ENCODE results near the gene SLC66A3.

Gene SLC66A3

DNA sequence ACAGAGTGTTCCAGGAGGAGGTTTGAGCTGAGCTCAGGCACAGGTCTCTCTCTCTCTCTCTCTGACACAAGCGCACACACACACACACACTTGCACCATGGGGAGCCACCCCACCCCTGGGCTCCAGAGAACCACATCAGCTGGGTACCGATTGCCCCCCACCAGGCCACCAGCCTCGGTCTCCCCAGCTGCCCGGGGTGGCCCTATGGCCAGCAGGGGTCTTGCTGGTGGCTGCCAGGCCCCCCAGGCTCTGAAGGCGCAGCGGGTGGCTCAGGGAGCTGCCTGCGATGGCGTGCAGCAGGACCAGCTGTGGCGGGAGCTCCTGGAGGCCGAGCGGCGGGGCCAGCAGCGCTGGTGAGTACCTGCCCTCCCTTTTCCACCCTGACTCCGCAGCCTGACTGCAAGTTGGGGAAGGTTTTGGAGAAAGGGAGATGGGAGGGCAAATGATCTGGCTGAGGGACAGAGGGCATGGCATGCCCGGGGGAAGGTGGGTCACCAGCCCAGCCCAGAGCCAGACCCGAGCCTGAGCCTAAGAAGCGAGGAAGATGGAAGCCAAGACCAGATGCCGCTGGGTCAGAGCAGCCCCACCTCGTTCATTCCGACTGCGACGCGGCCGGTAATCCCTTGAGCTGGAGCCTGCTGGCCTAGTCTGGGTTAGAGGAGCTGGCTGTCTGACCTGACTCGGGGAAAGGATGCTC, 21.9 kb upstream of the SLC66A3 start:
- ChIA-PET CTCF (interaction anchor here (0.5 to 5.7 kb wide), 58 partner anchors 8 to 646 kb away, joined by 3 to 98 read pairs (median 5); no protein-coding TSS in a partner anchor), POLR2A (interaction anchor here (0.6 to 1.8 kb wide), 4 partner anchors 21 to 451 kb away, joined by 3 to 7 read pairs (median 5); partner anchors contain the start of genes ROCK2 and SLC66A3)
- peak overlapping the region; percentile 45 for H3K4me3 ChIP-seq (ENCODE audit: low read depth, low read length)

GRCh38 chr2:11133936-11134320, 21.3 kb upstream of the SLC66A3 start:
- no peak for TF ChIP-seq ZNF2 (tag by site-specific recombination; IDR thresholded peaks at IDR 0.05)
- TF ChIP-seq BCL11A (tag by site-specific recombination; IDR thresholded peaks at IDR 0.05; ENCODE audit: low read depth), result no peak
- TF ChIP-seq ZNF596 (tag by site-specific recombination; IDR thresholded peaks at IDR 0.05), result no peak
- no peak for TF ChIP-seq ZBTB17 (tag by site-specific recombination; IDR thresholded peaks at IDR 0.05)
- no peak for TF ChIP-seq ZNF664 (tag by site-specific recombination; IDR thresholded peaks at IDR 0.05)
- TF ChIP-seq ZNF548 (tag by site-specific recombination; IDR thresholded peaks at IDR 0.05), result no peak
- TF ChIP-seq ZBTB8A (tag by site-specific recombination; IDR thresholded peaks at IDR 0.05), result no peak
- no peak for TF ChIP-seq ZNF221 (tag by site-specific recombination; IDR thresholded peaks at IDR 0.05; ENCODE audit: borderline replicate concordance)
- TF ChIP-seq ZNF223 (tag by site-specific recombination; IDR thresholded peaks at IDR 0.05), result no peak
- TF ChIP-seq ZNF311 (tag by site-specific recombination; IDR thresholded peaks at IDR 0.05; ENCODE audit: borderline replicate concordance), result no peak
- no peak for TF ChIP-seq ZNF544 (tag by site-specific recombination; IDR thresholded peaks at IDR 0.05)
- no peak for TF ChIP-seq ZNF654 (tag by site-specific recombination; IDR thresholded peaks at IDR 0.05; ENCODE audit: low read depth)
- no peak for TF ChIP-seq ZNF558 (tag by site-specific recombination; IDR thresholded peaks at IDR 0.05)
- TF ChIP-seq ZSCAN4 (tag by site-specific recombination; IDR thresholded peaks at IDR 0.05), result no peak
- no peak for TF ChIP-seq FEZF1 (tag by site-specific recombination; IDR thresholded peaks at IDR 0.05)
- Histone ChIP-seq H3K4me3 (ENCODE audit: low read depth, low read length) (no peak overlapping the region), H3K27ac (ENCODE audit: extremely low read depth, low read depth, low read length) (no peak overlapping the region), H3K4me1 (ENCODE audit: control insufficient read depth, insufficient read depth, low read length) (0 out of 2 replicates have a peak, but pooled peaks cover 3% of the 10 kb centered on the region), H3K9me3 (ENCODE audit: control insufficient read depth, insufficient read depth, low read depth, low read length) (no peaks in the 10 kb centered on the region), H3K36me3 (ENCODE audit: control insufficient read depth in 2 of 2, insufficient read depth in 1 of 2, low read length in 2 of 2) (no peaks in the 10 kb centered on the region)
- ChIA-PET CTCF (interaction anchor here (1.0 to 5.7 kb wide), 5 partner anchors 10 to 450 kb away, joined by 3 to 98 read pairs (median 51); no protein-coding TSS in a partner anchor), POLR2A (interaction anchor here (0.5 kb wide), 1 partner anchor 478 kb away, joined by 3 read pairs; no protein-coding TSS in a partner anchor)

More for the DNA sequence above, 21.9 kb upstream of the SLC66A3 start:
- Histone ChIP-seq H3K9me3 (ENCODE audit: control insufficient read depth, insufficient read depth, low read depth, low read length) (no peaks in the 10 kb centered on the region), H3K27ac (ENCODE audit: extremely low read depth, low read depth, low read length) (no peak overlapping the region), H3K4me1 (ENCODE audit: control insufficient read depth, insufficient read depth, low read length) (0 out of 2 replicates have a peak, but pooled peaks cover 3% of the 10 kb centered on the region), H3K36me3 (ENCODE audit: control insufficient read depth in 2 of 2, insufficient read depth in 1 of 2, low read length in 2 of 2) (no peaks in the 10 kb centered on the region)
- no peak for TF ChIP-seq ZNF530 (tag by site-specific recombination; IDR thresholded peaks at IDR 0.05; ENCODE audit: low read depth)
- 0 out of 2 replicates have a peak, but pooled peaks have one; percentile 18 for TF ChIP-seq ZIC2 (tag by site-specific recombination; IDR thresholded peaks at IDR 0.05)

DNA sequence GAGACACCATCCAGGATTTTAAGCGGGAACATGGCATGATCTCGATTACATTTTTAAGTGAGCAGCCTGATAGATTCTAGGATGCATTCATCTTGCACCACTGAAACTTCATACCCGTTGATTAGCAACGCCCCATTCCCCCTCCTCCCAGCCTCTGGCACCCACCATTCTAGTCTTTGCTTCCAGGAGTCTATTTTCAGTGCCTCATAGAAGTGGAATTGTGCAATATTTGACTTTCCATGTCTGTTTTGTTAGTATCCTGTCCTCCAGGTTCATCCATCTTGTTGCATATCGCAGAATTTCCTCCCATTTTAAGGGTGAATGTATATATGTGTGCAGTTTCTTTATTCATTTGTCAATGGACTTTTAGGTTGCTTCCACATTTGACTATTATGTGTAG, 20.9 kb upstream of the SLC66A3 start:
- no peak overlapping the region for H3K4me3 ChIP-seq (ENCODE audit: low read depth, low read length)
- ChIA-PET POLR2A (interaction anchor here (0.5 kb wide), 1 partner anchor 478 kb away, joined by 3 read pairs; no protein-coding TSS in a partner anchor), CTCF (interaction anchor here (1.0 to 5.7 kb wide), 4 partner anchors 10 to 449 kb away, joined by 3 to 98 read pairs (median 74); no protein-coding TSS in a partner anchor)
- H3K4me1 ChIP-seq (ENCODE audit: control insufficient read depth, insufficient read depth, low read length), result 0 out of 2 replicates have a peak, but pooled peaks cover 3% of the 10 kb centered on the region
- H3K36me3 ChIP-seq (ENCODE audit: control insufficient read depth in 2 of 2, insufficient read depth in 1 of 2, low read length in 2 of 2), result no peaks in the 10 kb centered on the region
- no peak overlapping the region for H3K27ac ChIP-seq (ENCODE audit: extremely low read depth, low read depth, low read length)
- H3K9me3 ChIP-seq (ENCODE audit: control insufficient read depth, insufficient read depth, low read depth, low read length), result no peaks in the 10 kb centered on the region
- no peak for TF ChIP-seq ZNF449 (tag by site-specific recombination; IDR thresholded peaks at IDR 0.05)
- TF ChIP-seq ZNF24 (tag by site-specific recombination; IDR thresholded peaks at IDR 0.05), result no peak
- TF ChIP-seq FEZF1 (tag by site-specific recombination; IDR thresholded peaks at IDR 0.05), result no peak
- no peak for TF ChIP-seq ZNF423 (tag by site-specific recombination; IDR thresholded peaks at IDR 0.05)
- TF ChIP-seq, protein P1, sequence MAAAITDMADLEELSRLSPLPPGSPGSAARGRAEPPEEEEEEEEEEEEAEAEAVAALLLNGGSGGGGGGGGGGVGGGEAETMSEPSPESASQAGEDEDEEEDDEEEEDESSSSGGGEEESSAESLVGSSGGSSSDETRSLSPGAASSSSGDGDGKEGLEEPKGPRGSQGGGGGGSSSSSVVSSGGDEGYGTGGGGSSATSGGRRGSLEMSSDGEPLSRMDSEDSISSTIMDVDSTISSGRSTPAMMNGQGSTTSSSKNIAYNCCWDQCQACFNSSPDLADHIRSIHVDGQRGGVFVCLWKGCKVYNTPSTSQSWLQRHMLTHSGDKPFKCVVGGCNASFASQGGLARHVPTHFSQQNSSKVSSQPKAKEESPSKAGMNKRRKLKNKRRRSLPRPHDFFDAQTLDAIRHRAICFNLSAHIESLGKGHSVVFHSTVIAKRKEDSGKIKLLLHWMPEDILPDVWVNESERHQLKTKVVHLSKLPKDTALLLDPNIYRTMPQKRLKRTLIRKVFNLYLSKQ (tag by site-specific recombination; IDR thresholded peaks at IDR 0.05; ENCODE audit: borderline replicate concordance), result no peak
- no peak for TF ChIP-seq ZNF169 (tag by site-specific recombination; IDR thresholded peaks at IDR 0.05)
- no peak for TF ChIP-seq BCL11B (tag by site-specific recombination; IDR thresholded peaks at IDR 0.05; ENCODE audit: low read depth)
- no peak for TF ChIP-seq TRIM28 (IDR thresholded peaks at IDR 0.05; ENCODE audit: borderline replicate concordance, low read length)
- TF ChIP-seq ZBTB17 (tag by site-specific recombination; IDR thresholded peaks at IDR 0.05), result no peak
- no peak for TF ChIP-seq MEIS1 (CRISPR knock-in tag; IDR thresholded peaks at IDR 0.05; ENCODE audit: borderline replicate concordance)
- no peak for TF ChIP-seq KLF16 (tag by site-specific recombination; IDR thresholded peaks at IDR 0.05)
